Suprapubic skin (tissue), 3 donors: ENCODE data around the gene LYZL2.
"Not testable (repeated sequence)": the region's sequence is repeated elsewhere in the genome, so short reads cannot be mapped to it uniquely, and the experiment has no call there.

Experiments
- POLR2A ChIP-seq, 2 donors: fragments of 450-650 bp; IDR thresholded peaks; one replicate each; pipeline ENCODE4 v1.6.1; 2017; ENCODE audit warnings: antibody characterized with exemption in 2 of 2, mild to moderate bottlenecking in 2 of 2, moderate library complexity in 2 of 2
- TF ChIP-seq, protein P1 (sequence below), 2 donors: fragments of 200-600 bp in 1 of 2; fragments of 450-650 bp in 1 of 2; sonication (generic) in 1 of 2; IDR thresholded peaks; one replicate each; pipeline ENCODE4 v1.5.1; 2016 to 2019; ENCODE audit warnings: antibody characterized with exemption in 2 of 2, mild to moderate bottlenecking in 1 of 2, moderate library complexity in 1 of 2

DNA sequence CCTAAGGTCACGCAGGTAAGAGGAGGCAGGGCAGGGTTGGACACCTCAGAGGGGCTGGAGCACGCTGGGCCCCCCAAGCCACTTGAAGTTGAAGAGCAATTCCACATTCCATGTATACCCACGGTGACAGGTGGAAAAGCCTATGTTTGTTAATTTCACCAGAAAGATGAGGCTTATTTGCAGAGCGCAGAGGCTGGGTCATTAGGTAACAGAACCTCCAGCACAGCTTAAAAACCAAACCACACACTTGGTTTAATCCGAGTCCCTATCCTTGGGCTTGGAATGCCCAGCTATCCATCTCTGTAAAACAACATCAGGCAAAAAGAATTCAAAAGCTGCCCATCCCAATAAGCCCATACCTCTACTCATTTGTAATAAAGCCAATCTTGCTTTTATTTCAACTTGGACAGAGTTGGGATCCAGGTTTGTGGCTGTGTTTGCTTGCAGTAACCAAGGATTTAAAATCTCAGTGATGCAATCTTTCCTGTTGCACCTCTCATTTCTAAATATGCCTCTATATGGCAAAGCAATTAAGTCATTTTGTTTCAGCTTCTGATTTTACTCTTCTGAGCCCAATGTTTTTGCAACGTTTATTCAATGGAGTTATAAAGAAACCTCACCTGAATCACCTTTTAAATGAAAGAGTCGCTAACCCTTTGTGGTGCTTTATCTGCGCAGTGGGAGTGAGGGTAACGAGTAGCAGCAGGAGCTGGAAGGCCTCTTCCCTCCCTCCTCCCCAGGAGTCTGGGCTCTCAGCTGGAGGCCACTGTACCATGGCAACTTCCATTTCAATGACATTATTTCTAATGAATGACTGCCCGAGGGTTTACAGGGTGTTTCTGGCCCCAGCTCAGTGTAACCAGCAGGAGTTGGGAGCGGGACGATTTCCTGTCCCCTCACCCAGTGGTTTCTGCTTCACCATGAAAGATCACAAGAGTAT lies 32.8 kb downstream of the LYZL2 start:
- TF ChIP-seq, protein P1, sequence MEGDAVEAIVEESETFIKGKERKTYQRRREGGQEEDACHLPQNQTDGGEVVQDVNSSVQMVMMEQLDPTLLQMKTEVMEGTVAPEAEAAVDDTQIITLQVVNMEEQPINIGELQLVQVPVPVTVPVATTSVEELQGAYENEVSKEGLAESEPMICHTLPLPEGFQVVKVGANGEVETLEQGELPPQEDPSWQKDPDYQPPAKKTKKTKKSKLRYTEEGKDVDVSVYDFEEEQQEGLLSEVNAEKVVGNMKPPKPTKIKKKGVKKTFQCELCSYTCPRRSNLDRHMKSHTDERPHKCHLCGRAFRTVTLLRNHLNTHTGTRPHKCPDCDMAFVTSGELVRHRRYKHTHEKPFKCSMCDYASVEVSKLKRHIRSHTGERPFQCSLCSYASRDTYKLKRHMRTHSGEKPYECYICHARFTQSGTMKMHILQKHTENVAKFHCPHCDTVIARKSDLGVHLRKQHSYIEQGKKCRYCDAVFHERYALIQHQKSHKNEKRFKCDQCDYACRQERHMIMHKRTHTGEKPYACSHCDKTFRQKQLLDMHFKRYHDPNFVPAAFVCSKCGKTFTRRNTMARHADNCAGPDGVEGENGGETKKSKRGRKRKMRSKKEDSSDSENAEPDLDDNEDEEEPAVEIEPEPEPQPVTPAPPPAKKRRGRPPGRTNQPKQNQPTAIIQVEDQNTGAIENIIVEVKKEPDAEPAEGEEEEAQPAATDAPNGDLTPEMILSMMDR (IDR thresholded peaks at IDR 0.05): not testable (repeated sequence)
- not testable (repeated sequence) for TF ChIP-seq POLR2A (IDR thresholded peaks at IDR 0.05)
